OCI-LY1 (cell line): ENCODE results near the gene SNX27.

ENCODE experiments used
- H2AFZ ChIP-seq: fragments of 200-600 bp; sonication (generic), shearing (Covaris generic); 2 replicates; pipeline ENCODE4 v1.6.0; 2014; ENCODE audit warnings: antibody characterized with exemption, mild to moderate bottlenecking, low read length
- H3F3A ChIP-seq: fragments of 200-600 bp; sonication (generic), shearing (Covaris generic); 2 replicates; pipeline ENCODE4 v1.6.0; 2014; ENCODE audit warnings: mild to moderate bottlenecking, antibody characterized with exemption, low read length, moderate library complexity; ENCODE audit not compliant: insufficient read depth
- H3K27ac ChIP-seq: fragments of 200-600 bp; sonication (generic); 2 replicates; pipeline ENCODE4 v1.5.1; 2014; ENCODE audit warnings: low read length, mixed run types, mild to moderate bottlenecking, low read depth; ENCODE audit not compliant: poor library complexity, severe bottlenecking
- H3K27me3 ChIP-seq: fragments of 200-600 bp; sonication (generic); 2 replicates; pipeline ENCODE4 v1.6.0; 2014; ENCODE audit warnings: antibody characterized with exemption, mild to moderate bottlenecking, low read length, moderate library complexity; ENCODE audit not compliant: insufficient read depth
- H3K36me3 ChIP-seq: fragments of 200-600 bp; sonication (generic); 2 replicates; pipeline ENCODE4 v1.6.1; 2014; ENCODE audit warnings: mild to moderate bottlenecking, antibody characterized with exemption, low read length, moderate library complexity, mixed read lengths; ENCODE audit not compliant: insufficient read depth
- H3K4me1 ChIP-seq: fragments of 200-600 bp; sonication (generic); 2 replicates; pipeline ENCODE4 v1.5.1; 2014; ENCODE audit warnings: mild to moderate bottlenecking, low read length, moderate library complexity; ENCODE audit not compliant: insufficient read depth, severe bottlenecking
- H3K4me2 ChIP-seq: fragments of 200-600 bp; sonication (generic), shearing (Covaris generic); 2 replicates; pipeline ENCODE4 v1.6.1; 2014; ENCODE audit warnings: low read length
- H3K4me3 ChIP-seq: fragments of 200-600 bp; sonication (generic); 2 replicates; pipeline ENCODE4 v1.5.1; 2014; ENCODE audit warnings: low read length, low read depth, mild to moderate bottlenecking, mixed read lengths; ENCODE audit not compliant: poor library complexity, severe bottlenecking
- H3K79me2 ChIP-seq: fragments of 200-600 bp; shearing (Covaris generic); 2 replicates; pipeline ENCODE4 v1.6.1; 2016; ENCODE audit warnings: mixed run types, low read length, mixed read lengths; ENCODE audit not compliant: insufficient read depth
- H3K9ac ChIP-seq: fragments of 200-600 bp; sonication (generic), shearing (Covaris generic); 2 replicates; pipeline ENCODE4 v1.6.1; 2014; ENCODE audit warnings: mild to moderate bottlenecking, low read length, mixed read lengths
- H3K9me2 ChIP-seq: fragments of 200-600 bp; sonication (generic), shearing (Covaris generic); 2 replicates; pipeline ENCODE4 v1.6.1; 2014; ENCODE audit warnings: low read depth, mild to moderate bottlenecking, low read length, mixed read lengths
- H3K9me3 ChIP-seq: fragments of 200-600 bp; shearing (Covaris generic); 2 replicates; pipeline ENCODE4 v1.6.1; 2014; ENCODE audit warnings: low read length, mixed read lengths
- H4K20me1 ChIP-seq: fragments of 200-600 bp; sonication (generic), shearing (Covaris generic); 2 replicates; pipeline ENCODE4 v1.6.0; 2016; ENCODE audit warnings: mild to moderate bottlenecking, low read length; ENCODE audit not compliant: insufficient read depth
- EZH2 ChIP-seq: fragments of 200-600 bp; sonication (generic), shearing (Covaris generic); IDR thresholded peaks from 2 replicates; pipeline ENCODE4 v1.8.0; 2017; ENCODE audit warnings: borderline replicate concordance, mixed run types, mild to moderate bottlenecking, antibody characterized with exemption, low read length, moderate library complexity, mixed read lengths
- TF ChIP-seq, protein P1 (sequence below): fragments of 200-600 bp; sonication (generic), shearing (Covaris generic); IDR thresholded peaks from 2 replicates; pipeline ENCODE4 v1.5.1; 2017; ENCODE audit warnings: mild to moderate bottlenecking, antibody characterized with exemption, low read length, moderate library complexity, mixed read lengths

The SNX27 gene

GRCh38 chr1:151604291-151604690 is 7.6 kb upstream of the SNX27 start:
- Histone ChIP-seq H3K4me3 (no peak overlapping the region), H3K36me3 (no peaks in the 10 kb centered on the region), H3K4me2 (no peak overlapping the region), H3K27ac (no peak overlapping the region), H3K9me2 (no peaks in the 10 kb centered on the region), H2AFZ (no peak overlapping the region), H3K9ac (no peak overlapping the region), H3K79me2 (no peaks in the 10 kb centered on the region), H3K27me3 (no peaks in the 10 kb centered on the region), H3K9me3 (no peaks in the 10 kb centered on the region), H4K20me1 (no peaks in the 10 kb centered on the region), H3F3A (no peaks in the 10 kb centered on the region), H3K4me1 (no peaks in the 10 kb centered on the region)
- TF ChIP-seq, protein P1, sequence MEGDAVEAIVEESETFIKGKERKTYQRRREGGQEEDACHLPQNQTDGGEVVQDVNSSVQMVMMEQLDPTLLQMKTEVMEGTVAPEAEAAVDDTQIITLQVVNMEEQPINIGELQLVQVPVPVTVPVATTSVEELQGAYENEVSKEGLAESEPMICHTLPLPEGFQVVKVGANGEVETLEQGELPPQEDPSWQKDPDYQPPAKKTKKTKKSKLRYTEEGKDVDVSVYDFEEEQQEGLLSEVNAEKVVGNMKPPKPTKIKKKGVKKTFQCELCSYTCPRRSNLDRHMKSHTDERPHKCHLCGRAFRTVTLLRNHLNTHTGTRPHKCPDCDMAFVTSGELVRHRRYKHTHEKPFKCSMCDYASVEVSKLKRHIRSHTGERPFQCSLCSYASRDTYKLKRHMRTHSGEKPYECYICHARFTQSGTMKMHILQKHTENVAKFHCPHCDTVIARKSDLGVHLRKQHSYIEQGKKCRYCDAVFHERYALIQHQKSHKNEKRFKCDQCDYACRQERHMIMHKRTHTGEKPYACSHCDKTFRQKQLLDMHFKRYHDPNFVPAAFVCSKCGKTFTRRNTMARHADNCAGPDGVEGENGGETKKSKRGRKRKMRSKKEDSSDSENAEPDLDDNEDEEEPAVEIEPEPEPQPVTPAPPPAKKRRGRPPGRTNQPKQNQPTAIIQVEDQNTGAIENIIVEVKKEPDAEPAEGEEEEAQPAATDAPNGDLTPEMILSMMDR, result no peak
- no peak for TF ChIP-seq EZH2

DNA sequence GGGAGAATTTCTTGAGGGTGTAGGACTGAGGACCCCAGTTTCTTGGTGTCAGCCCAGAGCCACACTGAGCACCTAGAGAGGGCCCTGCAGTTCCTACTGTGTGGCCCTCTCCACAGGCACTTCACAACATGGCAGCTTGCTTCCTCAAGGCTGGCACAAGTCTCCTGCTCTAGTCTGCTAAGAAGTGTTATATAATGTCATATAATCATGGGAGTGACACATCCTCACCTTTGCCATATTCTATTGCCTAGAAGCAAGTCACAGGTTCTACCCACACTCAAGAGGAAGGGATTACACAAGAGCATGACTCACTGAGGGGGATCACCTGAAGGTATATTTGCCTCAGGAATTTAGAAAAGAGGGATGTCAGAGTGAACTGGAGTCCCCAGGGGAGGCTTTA is 5.5 kb upstream of the SNX27 start:
- Histone ChIP-seq H3K4me1 (peaks cover 3% of the 10 kb centered on the region), H3K9ac (no peak overlapping the region), H3K4me2 (no peak overlapping the region), H3K4me3 (no peak overlapping the region), H2AFZ (no peak overlapping the region), H3F3A (no peaks in the 10 kb centered on the region), H3K27me3 (no peaks in the 10 kb centered on the region), H3K79me2 (no peaks in the 10 kb centered on the region), H3K27ac (no peak overlapping the region), H3K9me2 (no peaks in the 10 kb centered on the region), H3K36me3 (no peaks in the 10 kb centered on the region), H4K20me1 (no peaks in the 10 kb centered on the region), H3K9me3 (no peaks in the 10 kb centered on the region)
- TF ChIP-seq, protein P1, result no peak
- TF ChIP-seq EZH2, result no peak

- H3K4me3 ChIP-seq, result no peak overlapping the region
- H3K4me2 ChIP-seq, result no peak overlapping the region
- no peaks in the 10 kb centered on the region for H3K9me3 ChIP-seq
- peaks cover 6% of the 10 kb centered on the region for H3K4me1 ChIP-seq
- H3K9me2 ChIP-seq, result no peaks in the 10 kb centered on the region
- H3K9ac ChIP-seq, result no peak overlapping the region
- no peaks in the 10 kb centered on the region for H3K79me2 ChIP-seq
- H3K36me3 ChIP-seq, result no peaks in the 10 kb centered on the region
- no peak overlapping the region for H3K27ac ChIP-seq
- no peaks in the 10 kb centered on the region for H3F3A ChIP-seq
- no peaks in the 10 kb centered on the region for H3K27me3 ChIP-seq
- H2AFZ ChIP-seq, result no peak overlapping the region
- H4K20me1 ChIP-seq, result no peaks in the 10 kb centered on the region
- no peak for TF ChIP-seq EZH2
- TF ChIP-seq, protein P1, result no peak
These were observed 5.0 kb upstream of the SNX27 start for GRCh38 chr1:151606857-151607256.
